OCI-LY7 (cell line): ENCODE results near the gene FMN1. TPM values are rescaled to one million over a fixed set of nuclear protein-coding genes. Genes with fewer than 3 reads are reported as not detected.

Source experiments
- BruUV-seq: library from RNA; stranded (reverse); fragments of 400-500 nt; replicated peaks from 2 replicates; lab custom pipeline; 2021; lab: Mats Ljungman, UMichigan
- CTCF ChIA-PET: fragments of 300-600 bp; sonication (Branson Sonifier 250); formaldehyde crosslinking; loops from one replicate; lab custom pipeline; 2022; ENCODE audit warnings: antibody characterized with exemption; ENCODE audit not compliant: unreplicated experiment; lab: Charles Lee
- POLR2A ChIA-PET: fragments of 300-600 bp; sonication (Branson Sonifier 250); formaldehyde crosslinking; loops from one replicate; lab custom pipeline; 2022; ENCODE audit warnings: antibody characterized with exemption; lab: Charles Lee
- DNase-seq: peaks from one replicate; pipeline ENCODE4 v3.0.0-alpha.2; 2015; ENCODE audit warnings: low spot score
- H2AFZ ChIP-seq: fragments of 200-600 bp; sonication (generic), shearing (Covaris generic); 2 replicates; pipeline ENCODE4 v1.6.1; 2014; ENCODE audit warnings: mild to moderate bottlenecking, antibody characterized with exemption, low read length, moderate library complexity
- H3K27ac ChIP-seq: fragments of 200-600 bp; sonication (generic); 2 replicates; pipeline ENCODE4 v1.5.1; 2014; ENCODE audit warnings: mixed run types, low read depth, mild to moderate bottlenecking, moderate library complexity, low read length, inconsistent platforms; ENCODE audit not compliant: poor library complexity, severe bottlenecking
- H3K36me3 ChIP-seq: fragments of 200-600 bp; sonication (generic); 2 replicates; pipeline ENCODE4 v1.6.1; 2014; ENCODE audit warnings: mild to moderate bottlenecking, antibody characterized with exemption, low read length, moderate library complexity, mixed read lengths; ENCODE audit not compliant: insufficient read depth
- H3K4me1 ChIP-seq: fragments of 200-600 bp; sonication (generic); 2 replicates; pipeline ENCODE4 v1.5.1; 2014; ENCODE audit warnings: mild to moderate bottlenecking, low read length; ENCODE audit not compliant: insufficient read depth, poor library complexity, severe bottlenecking
- H3K4me2 ChIP-seq: fragments of 200-600 bp; sonication (generic); 2 replicates; pipeline ENCODE4 v1.6.1; 2014; ENCODE audit warnings: mild to moderate bottlenecking, low read length
- H3K4me3 ChIP-seq: fragments of 200-600 bp; sonication (generic); 2 replicates; pipeline ENCODE4 v1.5.1; 2014; ENCODE audit warnings: mild to moderate bottlenecking, low read depth, low read length; ENCODE audit not compliant: poor library complexity, severe bottlenecking
- H3K79me2 ChIP-seq: fragments of 200-600 bp; sonication (generic); 2 replicates; pipeline ENCODE4 v1.6.1; 2016; ENCODE audit warnings: low read depth, mild to moderate bottlenecking, low read length, moderate library complexity, mixed read lengths; ENCODE audit not compliant: insufficient read depth
- H3K9me2 ChIP-seq: fragments of 200-600 bp; sonication (generic); 2 replicates; pipeline ENCODE4 v1.6.1; 2016; ENCODE audit warnings: mild to moderate bottlenecking, low read length, mixed read lengths; ENCODE audit not compliant: insufficient read depth
- H3K9me3 ChIP-seq: fragments of 200-600 bp; sonication (generic); 2 replicates; pipeline ENCODE4 v1.6.1; 2014; ENCODE audit warnings: mild to moderate bottlenecking, mixed run types, low read length, mixed read lengths
- H4K20me1 ChIP-seq: fragments of 200-600 bp; sonication (generic); 2 replicates; pipeline ENCODE4 v1.6.1; 2014; ENCODE audit warnings: mild to moderate bottlenecking, antibody characterized with exemption, low read length, moderate library complexity, mixed read lengths; ENCODE audit not compliant: insufficient read depth
- EZH2phosphoT487 ChIP-seq: fragments of 200-600 bp; sonication (generic); IDR thresholded peaks from 2 replicates; pipeline ENCODE4 v1.6.1; 2018; ENCODE audit warnings: low read depth, borderline replicate concordance, mild to moderate bottlenecking, mixed run types, antibody characterized with exemption, low read length, moderate library complexity, mixed read lengths
- intact Hi-C: fragments of 100-400 bp; cut with micrococcal nuclease; formaldehyde crosslinking; loops from one replicate; pipeline ENCODE4 v1.10.0; 2022; ENCODE audit not compliant: unreplicated experiment
- total RNA-seq, 2 experiments: library from RNA; depleted of rRNA in 1 of 2; stranded (reverse); fragments of >200 nt in 1 of 2; shearing (Covaris generic) in 1 of 2; gene quantifications; 2 replicates each; pipeline ENCODE4 v1.2.3, GENCODE V29; 2014 to 2022
- TF ChIP-seq, protein P1 (sequence below): fragments of 200-600 bp; sonication (generic); conservative IDR thresholded peaks from 2 replicates; pipeline ENCODE4 v1.5.1; 2014; ENCODE audit warnings: mild to moderate bottlenecking, antibody characterized with exemption, low read length, moderate library complexity, mixed read lengths

The FMN1 gene
- total RNA-seq, 2 experiments from 2014 or later: 3.2 to 4.2 TPM

DNA sequence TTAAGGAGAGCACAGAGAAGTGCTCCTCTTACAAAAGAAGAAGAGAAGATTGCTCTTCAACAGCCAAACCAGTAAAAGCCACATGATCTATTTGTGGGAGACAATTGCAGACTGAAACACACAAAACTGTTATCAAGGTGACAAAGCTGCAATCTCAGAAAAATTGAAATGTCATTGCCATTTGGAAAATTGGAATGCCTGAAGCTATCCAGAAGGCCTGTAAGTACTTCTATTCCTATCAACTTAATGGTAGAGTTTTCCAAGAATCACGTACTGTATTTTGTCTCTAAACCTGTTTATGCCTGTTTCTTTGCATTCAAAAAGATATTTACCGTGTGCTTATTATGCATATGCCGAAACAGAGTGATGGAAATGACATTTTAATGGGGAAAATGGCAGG lies 272.0 kb downstream of the FMN1 start:
- DNase-seq: no peak
- Histone ChIP-seq H3K27ac (no peak overlapping the region), H4K20me1 (no peaks in the 10 kb centered on the region), H3K79me2 (no peaks in the 10 kb centered on the region), H3K4me3 (no peak overlapping the region), H2AFZ (peak overlapping the region; percentile 46), H3K9me2 (no peaks in the 10 kb centered on the region), H3K36me3 (no peaks in the 10 kb centered on the region), H3K4me1 (peaks cover 21% of the 10 kb centered on the region), H3K9me3 (no peaks in the 10 kb centered on the region), H3K4me2 (no peak overlapping the region)
- CTCF ChIA-PET: no interaction called here
- intact Hi-C loops: no loop called here
- BruUV-seq: no TSS peak
- POLR2A ChIA-PET: no interaction called here
- TF ChIP-seq, protein P1, sequence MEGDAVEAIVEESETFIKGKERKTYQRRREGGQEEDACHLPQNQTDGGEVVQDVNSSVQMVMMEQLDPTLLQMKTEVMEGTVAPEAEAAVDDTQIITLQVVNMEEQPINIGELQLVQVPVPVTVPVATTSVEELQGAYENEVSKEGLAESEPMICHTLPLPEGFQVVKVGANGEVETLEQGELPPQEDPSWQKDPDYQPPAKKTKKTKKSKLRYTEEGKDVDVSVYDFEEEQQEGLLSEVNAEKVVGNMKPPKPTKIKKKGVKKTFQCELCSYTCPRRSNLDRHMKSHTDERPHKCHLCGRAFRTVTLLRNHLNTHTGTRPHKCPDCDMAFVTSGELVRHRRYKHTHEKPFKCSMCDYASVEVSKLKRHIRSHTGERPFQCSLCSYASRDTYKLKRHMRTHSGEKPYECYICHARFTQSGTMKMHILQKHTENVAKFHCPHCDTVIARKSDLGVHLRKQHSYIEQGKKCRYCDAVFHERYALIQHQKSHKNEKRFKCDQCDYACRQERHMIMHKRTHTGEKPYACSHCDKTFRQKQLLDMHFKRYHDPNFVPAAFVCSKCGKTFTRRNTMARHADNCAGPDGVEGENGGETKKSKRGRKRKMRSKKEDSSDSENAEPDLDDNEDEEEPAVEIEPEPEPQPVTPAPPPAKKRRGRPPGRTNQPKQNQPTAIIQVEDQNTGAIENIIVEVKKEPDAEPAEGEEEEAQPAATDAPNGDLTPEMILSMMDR: no peak
- TF ChIP-seq EZH2phosphoT487: no peak

DNA sequence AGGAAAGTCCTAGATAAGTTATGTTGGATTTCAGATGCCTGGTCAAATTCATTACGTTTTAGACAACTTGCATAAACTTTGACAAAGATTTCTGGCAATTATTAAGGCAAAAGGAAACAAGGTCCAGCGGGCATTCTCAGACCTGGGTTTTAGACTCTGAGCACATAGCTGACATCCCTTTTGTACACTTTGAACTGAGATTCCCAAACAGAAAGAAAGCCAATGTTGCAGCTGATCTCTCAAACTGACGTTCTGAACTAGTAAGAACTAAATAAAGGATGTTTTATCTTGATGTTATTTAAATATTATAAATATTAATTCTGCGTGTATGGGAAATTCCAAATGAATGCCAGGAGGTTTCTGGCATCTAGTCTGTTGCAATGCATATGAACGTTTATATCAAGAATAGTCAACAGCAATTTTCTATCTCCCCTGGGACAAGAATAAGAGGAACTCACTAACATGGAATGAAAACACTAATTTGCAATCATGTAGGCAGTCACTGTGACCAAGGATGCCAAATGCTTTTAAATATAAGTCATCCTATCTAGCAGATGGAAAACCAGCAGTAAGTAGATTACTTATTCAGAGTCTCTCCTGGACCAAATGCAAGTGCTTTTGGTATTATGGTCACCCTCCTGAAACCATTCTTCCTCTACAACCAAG lies 274.6 kb downstream of the FMN1 start:
- Histone ChIP-seq H3K9me3 (no peaks in the 10 kb centered on the region), H3K4me3 (no peak overlapping the region), H3K27ac (no peak overlapping the region), H3K36me3 (no peaks in the 10 kb centered on the region), H3K4me2 (peak overlapping the region; percentile 16), H3K4me1 (peaks cover 21% of the 10 kb centered on the region), H3K9me2 (no peaks in the 10 kb centered on the region), H3K79me2 (no peaks in the 10 kb centered on the region), H2AFZ (peak overlapping the region; percentile 37), H4K20me1 (no peaks in the 10 kb centered on the region)
- no TSS peak for BruUV-seq
- intact Hi-C loops: no loop called here
- CTCF ChIA-PET: no interaction called here
- POLR2A ChIA-PET: no interaction called here
- peak; percentile 50 for DNase-seq
- TF ChIP-seq, protein P1: no peak
- TF ChIP-seq EZH2phosphoT487: no peak

DNA sequence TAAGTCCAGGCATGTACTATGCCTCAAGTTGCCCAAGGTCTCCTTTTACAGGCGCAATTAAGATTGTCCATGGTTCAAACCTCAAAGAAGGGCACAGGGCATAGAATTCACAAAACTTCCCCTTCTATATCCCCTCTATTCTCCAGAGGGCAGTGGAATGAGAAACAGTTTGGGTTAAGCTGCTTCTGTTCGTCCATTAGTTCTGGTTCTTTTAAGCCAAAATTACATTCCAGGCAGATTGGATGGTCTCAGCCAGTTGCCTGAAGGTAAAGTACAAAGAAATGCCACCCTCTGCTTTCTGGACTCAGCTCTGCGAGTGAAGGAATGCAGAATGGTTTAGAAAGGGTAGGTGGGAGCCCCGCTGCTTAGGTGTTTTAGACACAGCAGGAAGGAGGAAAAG lies 276.0 kb downstream of the FMN1 start:
- no peaks in the 10 kb centered on the region for H3K9me3 ChIP-seq
- H3K9me2 ChIP-seq: no peaks in the 10 kb centered on the region
- BruUV-seq: no TSS peak
- POLR2A ChIA-PET: interaction anchor here (0.6 kb wide), 1 partner anchor 16 kb away, joined by 4 read pairs; no protein-coding TSS in a partner anchor
- no peaks in the 10 kb centered on the region for H3K36me3 ChIP-seq
- CTCF ChIA-PET: no interaction called here
- H3K27ac ChIP-seq: no peak overlapping the region
- DNase-seq: no peak
- H3K4me3 ChIP-seq: no peak overlapping the region
- no peak overlapping the region for H2AFZ ChIP-seq
- H3K79me2 ChIP-seq: no peaks in the 10 kb centered on the region
- intact Hi-C loops: no loop called here
- H4K20me1 ChIP-seq: no peaks in the 10 kb centered on the region
- H3K4me1 ChIP-seq: peaks cover 13% of the 10 kb centered on the region
- H3K4me2 ChIP-seq: no peak overlapping the region
- TF ChIP-seq, protein P1: no peak
- TF ChIP-seq EZH2phosphoT487: no peak
